C4-2B (cell line): ENCODE data around the gene XXYLT1.

ENCODE experiments used
- H3K27ac ChIP-seq: fragments of 450-650 bp; 2 replicates; pipeline ENCODE4 v1.5.1; 2017
- ZFX ChIP-seq: fragments of 450-650 bp; IDR thresholded peaks from 2 replicates; pipeline ENCODE4 v1.6.1; 2017
- TF ChIP-seq, protein P1 (sequence below): fragments of 450-650 bp; conservative IDR thresholded peaks from 2 replicates; pipeline ENCODE4 v1.5.1; 2017; ENCODE audit warnings: mild to moderate bottlenecking

XXYLT1 gene

GRCh38 chr3:195212749-195213375 is 58.1 kb downstream of the XXYLT1 start:
- no peak overlapping the region for H3K27ac ChIP-seq
- TF ChIP-seq ZFX: no peak
- TF ChIP-seq, protein P1, sequence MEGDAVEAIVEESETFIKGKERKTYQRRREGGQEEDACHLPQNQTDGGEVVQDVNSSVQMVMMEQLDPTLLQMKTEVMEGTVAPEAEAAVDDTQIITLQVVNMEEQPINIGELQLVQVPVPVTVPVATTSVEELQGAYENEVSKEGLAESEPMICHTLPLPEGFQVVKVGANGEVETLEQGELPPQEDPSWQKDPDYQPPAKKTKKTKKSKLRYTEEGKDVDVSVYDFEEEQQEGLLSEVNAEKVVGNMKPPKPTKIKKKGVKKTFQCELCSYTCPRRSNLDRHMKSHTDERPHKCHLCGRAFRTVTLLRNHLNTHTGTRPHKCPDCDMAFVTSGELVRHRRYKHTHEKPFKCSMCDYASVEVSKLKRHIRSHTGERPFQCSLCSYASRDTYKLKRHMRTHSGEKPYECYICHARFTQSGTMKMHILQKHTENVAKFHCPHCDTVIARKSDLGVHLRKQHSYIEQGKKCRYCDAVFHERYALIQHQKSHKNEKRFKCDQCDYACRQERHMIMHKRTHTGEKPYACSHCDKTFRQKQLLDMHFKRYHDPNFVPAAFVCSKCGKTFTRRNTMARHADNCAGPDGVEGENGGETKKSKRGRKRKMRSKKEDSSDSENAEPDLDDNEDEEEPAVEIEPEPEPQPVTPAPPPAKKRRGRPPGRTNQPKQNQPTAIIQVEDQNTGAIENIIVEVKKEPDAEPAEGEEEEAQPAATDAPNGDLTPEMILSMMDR: no peak

DNA sequence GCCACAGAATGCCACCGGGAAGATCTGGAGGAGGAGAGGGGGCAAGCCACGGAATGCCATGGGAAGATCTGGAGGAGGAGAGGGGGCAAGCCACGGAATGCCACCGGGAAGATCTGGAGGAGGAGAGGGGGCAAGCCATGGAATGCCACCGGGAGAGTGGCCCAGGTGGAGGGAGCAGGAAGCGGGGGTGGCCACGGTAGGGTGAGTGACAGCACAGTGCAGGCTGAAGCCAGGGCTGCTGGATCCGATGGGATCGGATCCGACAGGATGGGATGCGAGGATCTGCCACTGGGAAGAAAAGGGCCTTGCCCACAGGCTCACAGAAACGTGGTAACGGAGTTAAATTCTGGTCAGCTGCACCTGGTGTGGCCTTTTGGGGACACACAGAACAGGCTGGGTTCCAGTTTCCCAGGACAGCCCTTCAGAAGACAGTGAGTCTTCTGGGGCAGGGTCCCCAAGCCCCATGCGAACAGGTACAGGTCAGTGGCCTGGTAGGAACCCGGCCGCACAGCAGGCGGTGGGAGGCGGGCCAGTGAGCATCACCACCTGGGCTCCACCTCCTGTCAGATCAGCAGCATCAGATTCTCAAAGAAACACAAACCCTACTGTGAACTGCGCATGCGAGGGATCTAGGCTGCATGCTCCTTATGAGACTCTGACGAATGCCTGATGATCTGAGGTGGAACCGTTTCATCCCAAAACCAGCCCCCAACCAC is 58.8 kb downstream of the XXYLT1 start:
- no peak overlapping the region for H3K27ac ChIP-seq
- TF ChIP-seq ZFX: no peak
- TF ChIP-seq, protein P1: no peak

- H3K27ac ChIP-seq: no peak overlapping the region
- no peak for TF ChIP-seq ZFX
- TF ChIP-seq, protein P1: no peak
Observed at GRCh38 chr3:195210266-195210973, 60.5 kb downstream of the XXYLT1 start.

GRCh38 chr3:195209847-195210265 is 61.1 kb downstream of the XXYLT1 start:
- no peak overlapping the region for H3K27ac ChIP-seq
- no peak for TF ChIP-seq ZFX
- TF ChIP-seq, protein P1: no peak

- TF ChIP-seq, protein P1: no peak
- TF ChIP-seq ZFX: no peak
- no peak overlapping the region for H3K27ac ChIP-seq
Observed at GRCh38 chr3:195209083-195209846, 61.7 kb downstream of the XXYLT1 start.

- TF ChIP-seq ZFX: no peak
- TF ChIP-seq, protein P1: no peak
- no peak overlapping the region for H3K27ac ChIP-seq
Observed at GRCh38 chr3:195208631-195209030, 62.3 kb downstream of the XXYLT1 start.
